Measurements from ENCODE around the gene GAPDH.
"Not testable (repeated sequence)": the region's sequence is repeated elsewhere in the genome, so short reads cannot be mapped to it uniquely, and the experiment has no call there.

Gene GAPDH

GRCh38 chr12:6494258-6494743 is 40.0 kb upstream of the GAPDH start:
- TF ChIP-seq CTCF (IDR thresholded peaks at IDR 0.05; ENCODE audit: control extremely low read depth, extremely low read depth, low read depth, missing control alignments), result no peak
- ChIA-PET POLR2A (interaction anchor here (0.9 kb wide), 1 partner anchor 24 kb away, joined by 4 read pairs; the partner anchor contains the start of gene VAMP1), CTCF (interaction anchor here (0.7 to 2.4 kb wide), 7 partner anchors 12 to 70 kb away, joined by 4 to 6 read pairs (median 4); no protein-coding TSS in a partner anchor)
- DNase-seq (ENCODE audit: extremely low spot score), result no peak

- DNase-seq (ENCODE audit: extremely low spot score), result no peak
- ChIA-PET CTCF (interaction anchor here (0.7 to 2.4 kb wide), 7 partner anchors 11 to 71 kb away, joined by 4 to 6 read pairs (median 4); no protein-coding TSS in a partner anchor), POLR2A (interaction anchor here (0.9 to 1.1 kb wide), 3 partner anchors 24 to 39 kb away, joined by 3 to 6 read pairs (median 4); partner anchors contain the start of gene VAMP1)
- no peak for TF ChIP-seq CTCF (IDR thresholded peaks at IDR 0.05; ENCODE audit: control extremely low read depth, extremely low read depth, low read depth, missing control alignments)
Measured at GRCh38 chr12:6494968-6495367, 39.3 kb upstream of the GAPDH start.

- CTCF ChIA-PET, result interaction anchor here (0.8 to 1.4 kb wide), 7 partner anchors 9 to 73 kb away, joined by 3 to 4 read pairs (median 3); no protein-coding TSS in a partner anchor
- POLR2A ChIA-PET; DNase-seq (ENCODE audit: extremely low spot score): not testable (repeated sequence)
Measured at GRCh38 chr12:6497291-6497690, 37.0 kb upstream of the GAPDH start.

- DNase-seq (ENCODE audit: extremely low spot score), result no peak
- POLR2A ChIA-PET, result interaction anchor here (1.6 to 2.1 kb wide), 2 partner anchors 30 to 34 kb away, joined by 5 read pairs; partner anchors contain the start of gene VAMP1
- TF ChIP-seq CTCF (IDR thresholded peaks at IDR 0.05; ENCODE audit: control extremely low read depth, extremely low read depth, low read depth, missing control alignments), result no peak
- CTCF ChIA-PET, result interaction anchor here (1.0 to 1.4 kb wide), 7 partner anchors 12 to 76 kb away, joined by 3 to 6 read pairs (median 3); partner anchors contain the start of gene VAMP1
Measured at GRCh38 chr12:6500466-6500865, 33.9 kb upstream of the GAPDH start.

- DNase-seq (ENCODE audit: extremely low spot score), result no peak
- CTCF ChIA-PET, result interaction anchor here (1.2 kb wide), 1 partner anchor 47 kb away, joined by 3 read pairs; no protein-coding TSS in a partner anchor
- POLR2A ChIA-PET, result no interaction called here
- TF ChIP-seq CTCF (IDR thresholded peaks at IDR 0.05; ENCODE audit: control extremely low read depth, extremely low read depth, low read depth, missing control alignments), result no peak
Measured at GRCh38 chr12:6507102-6507998, 27.0 kb upstream of the GAPDH start.

DNA sequence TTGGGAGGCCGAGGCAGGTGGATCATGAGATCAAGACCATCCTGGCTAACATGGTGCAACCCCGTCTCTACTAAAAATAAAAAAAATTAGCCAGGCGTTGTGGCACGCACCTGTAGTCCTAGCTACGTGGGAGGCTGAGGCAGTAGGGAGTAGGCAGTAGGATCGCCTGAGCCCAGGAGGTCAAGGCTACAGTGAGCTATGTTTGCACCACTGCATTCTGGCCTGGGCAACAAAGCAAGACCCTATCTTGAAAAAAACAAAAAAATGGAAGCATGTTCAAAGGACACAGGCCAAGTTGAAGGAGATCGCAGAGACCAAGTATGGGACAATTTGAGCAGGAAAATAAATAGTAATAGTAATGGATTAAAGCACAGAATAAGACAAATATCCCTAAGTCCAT is 26.2 kb upstream of the GAPDH start:
- DNase-seq (ENCODE audit: extremely low spot score), result no peak
- POLR2A ChIA-PET, result no interaction called here
- TF ChIP-seq CTCF (IDR thresholded peaks at IDR 0.05; ENCODE audit: control extremely low read depth, extremely low read depth, low read depth, missing control alignments), result no peak
- CTCF ChIA-PET, result no interaction called here
